Fibroblast of pulmonary artery (primary cell): ENCODE results near the gene TRAF7.
A peak's percentile ranks its signal among the peaks of the same experiment; 100 is the strongest.

ENCODE experiments used
- DNase-seq: peaks from one replicate; pipeline ENCODE4 v3.0.0-alpha.2; 2010; ENCODE audit warnings: low read depth
- H3K4me3 ChIP-seq: replicated peaks from 2 replicates; pipeline ENCODE4 v1.5.1; 2011; ENCODE audit warnings: low read depth, mild to moderate bottlenecking, control low read depth, low read length, moderate library complexity
- TF ChIP-seq, protein P1 (sequence below): IDR thresholded peaks from 2 replicates; pipeline ENCODE4 v1.5.1; 2011; ENCODE audit warnings: mild to moderate bottlenecking, control low read depth, low read length, inconsistent platforms; ENCODE audit errors: missing control alignments

The TRAF7 gene

DNA sequence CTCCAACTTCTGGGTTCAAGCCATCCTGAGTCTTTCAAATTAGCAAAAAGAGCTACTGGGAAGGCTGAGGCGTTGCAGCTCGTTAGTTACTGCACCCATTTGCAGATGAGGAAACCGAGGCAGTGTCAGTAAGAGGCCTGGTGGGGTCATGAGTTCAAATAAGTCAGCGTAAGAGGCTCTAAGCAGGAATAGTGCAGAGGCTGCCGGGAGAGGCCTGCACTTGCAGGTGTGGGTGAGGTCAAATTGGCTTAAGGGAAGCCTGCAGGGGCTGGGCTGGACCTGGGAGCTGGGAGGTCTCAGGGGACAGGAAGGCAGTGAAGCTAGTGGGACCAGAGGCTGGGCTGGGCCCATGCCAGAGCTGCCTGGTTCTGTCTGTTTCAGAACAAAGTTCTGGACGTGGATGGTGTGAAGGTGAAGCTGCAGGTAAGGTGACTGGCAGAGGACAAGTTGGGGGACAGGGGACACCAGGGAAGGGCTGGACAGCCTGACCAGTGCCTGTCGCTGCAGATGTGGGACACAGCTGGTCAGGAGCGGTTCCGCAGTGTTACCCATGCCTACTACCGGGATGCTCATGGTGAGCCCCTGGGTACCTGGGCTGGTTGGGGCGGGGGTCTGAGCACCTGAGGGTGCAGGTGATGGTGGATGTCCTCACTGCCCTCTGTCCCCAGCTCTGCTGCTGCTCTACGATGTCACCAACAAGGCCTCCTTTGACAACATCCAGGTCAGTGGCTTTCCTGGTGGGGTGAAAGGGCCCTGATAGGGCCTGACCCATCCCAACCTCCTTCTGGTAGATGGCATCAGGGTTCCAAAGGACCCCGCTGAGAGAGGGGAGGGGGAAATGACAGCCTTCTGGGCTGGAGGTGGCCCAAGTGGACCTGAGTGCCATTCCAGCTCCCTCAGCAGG, 4.1 kb upstream of the TRAF7 start:
- H3K4me3 ChIP-seq = no peak overlapping the region
- DNase-seq = no peak
- TF ChIP-seq, protein P1, sequence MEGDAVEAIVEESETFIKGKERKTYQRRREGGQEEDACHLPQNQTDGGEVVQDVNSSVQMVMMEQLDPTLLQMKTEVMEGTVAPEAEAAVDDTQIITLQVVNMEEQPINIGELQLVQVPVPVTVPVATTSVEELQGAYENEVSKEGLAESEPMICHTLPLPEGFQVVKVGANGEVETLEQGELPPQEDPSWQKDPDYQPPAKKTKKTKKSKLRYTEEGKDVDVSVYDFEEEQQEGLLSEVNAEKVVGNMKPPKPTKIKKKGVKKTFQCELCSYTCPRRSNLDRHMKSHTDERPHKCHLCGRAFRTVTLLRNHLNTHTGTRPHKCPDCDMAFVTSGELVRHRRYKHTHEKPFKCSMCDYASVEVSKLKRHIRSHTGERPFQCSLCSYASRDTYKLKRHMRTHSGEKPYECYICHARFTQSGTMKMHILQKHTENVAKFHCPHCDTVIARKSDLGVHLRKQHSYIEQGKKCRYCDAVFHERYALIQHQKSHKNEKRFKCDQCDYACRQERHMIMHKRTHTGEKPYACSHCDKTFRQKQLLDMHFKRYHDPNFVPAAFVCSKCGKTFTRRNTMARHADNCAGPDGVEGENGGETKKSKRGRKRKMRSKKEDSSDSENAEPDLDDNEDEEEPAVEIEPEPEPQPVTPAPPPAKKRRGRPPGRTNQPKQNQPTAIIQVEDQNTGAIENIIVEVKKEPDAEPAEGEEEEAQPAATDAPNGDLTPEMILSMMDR = no peak

DNA sequence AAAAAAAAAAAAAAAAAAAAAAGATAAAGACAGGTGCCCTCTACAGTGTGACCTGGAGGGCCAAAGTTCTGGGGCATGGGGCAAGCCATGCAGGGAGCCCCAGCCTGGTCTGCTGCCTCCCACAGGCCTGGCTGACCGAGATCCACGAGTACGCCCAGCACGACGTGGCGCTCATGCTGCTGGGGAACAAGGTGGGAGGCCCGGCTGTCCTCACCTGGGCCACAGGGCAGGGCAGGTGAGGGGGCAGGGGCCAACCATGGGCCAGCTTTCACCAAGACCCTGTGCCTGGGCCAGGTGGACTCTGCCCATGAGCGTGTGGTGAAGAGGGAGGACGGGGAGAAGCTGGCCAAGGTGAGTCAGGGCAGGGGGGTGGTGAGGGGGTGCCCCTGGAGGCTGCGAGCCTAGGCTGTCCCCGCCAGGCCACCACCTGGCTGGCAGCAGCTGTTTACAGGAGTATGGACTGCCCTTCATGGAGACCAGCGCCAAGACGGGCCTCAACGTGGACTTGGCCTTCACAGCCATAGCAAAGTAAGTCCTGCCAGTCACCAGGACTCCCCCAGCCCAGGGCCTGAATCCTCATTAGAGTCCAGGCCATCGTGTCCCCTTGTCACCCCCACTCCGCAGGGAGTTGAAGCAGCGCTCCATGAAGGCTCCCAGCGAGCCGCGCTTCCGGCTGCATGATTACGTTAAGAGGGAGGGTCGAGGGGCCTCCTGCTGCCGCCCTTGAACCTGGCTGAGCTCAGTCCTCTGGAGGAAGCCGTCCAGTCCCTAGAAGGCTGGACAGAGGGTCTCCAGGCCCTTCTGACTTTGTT, 2.7 kb upstream of the TRAF7 start:
- no peak for DNase-seq
- TF ChIP-seq, protein P1 = no peak
- peak overlapping the region; percentile 94 for H3K4me3 ChIP-seq

GRCh38 chr16:2154533-2155090, 970 bp upstream of the TRAF7 start:
- TF ChIP-seq, protein P1 = no peak
- peak; percentile 19 for DNase-seq
- H3K4me3 ChIP-seq = peak overlapping the region; percentile 94

- peak; percentile 65 for DNase-seq
- TF ChIP-seq, protein P1 = no peak
- H3K4me3 ChIP-seq = peak overlapping the region; percentile 91
Measured at GRCh38 chr16:2155977-2156848, 631 bp downstream of the TRAF7 start.

DNA sequence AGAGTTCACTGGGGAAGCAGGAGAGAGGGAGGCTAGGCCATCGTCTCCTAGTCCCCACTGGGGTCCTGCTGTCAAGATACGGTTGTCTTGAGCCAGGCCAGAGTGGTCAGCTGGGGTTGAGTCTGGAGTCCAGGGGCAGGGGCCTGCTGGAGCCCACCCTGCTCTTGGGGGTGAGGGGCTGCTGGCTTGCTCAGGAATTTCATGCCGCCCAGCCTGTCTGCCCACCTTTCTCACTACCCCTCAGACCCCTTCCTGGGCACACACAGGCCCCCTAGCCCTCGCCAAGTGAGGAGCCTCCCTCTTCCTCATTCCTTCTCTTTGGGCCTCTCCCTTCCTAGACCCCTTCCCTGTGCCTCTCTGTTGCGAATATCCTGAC, 1.3 kb downstream of the TRAF7 start:
- H3K4me3 ChIP-seq = peak overlapping the region; percentile 91
- no peak for DNase-seq
- TF ChIP-seq, protein P1 = no peak

DNA sequence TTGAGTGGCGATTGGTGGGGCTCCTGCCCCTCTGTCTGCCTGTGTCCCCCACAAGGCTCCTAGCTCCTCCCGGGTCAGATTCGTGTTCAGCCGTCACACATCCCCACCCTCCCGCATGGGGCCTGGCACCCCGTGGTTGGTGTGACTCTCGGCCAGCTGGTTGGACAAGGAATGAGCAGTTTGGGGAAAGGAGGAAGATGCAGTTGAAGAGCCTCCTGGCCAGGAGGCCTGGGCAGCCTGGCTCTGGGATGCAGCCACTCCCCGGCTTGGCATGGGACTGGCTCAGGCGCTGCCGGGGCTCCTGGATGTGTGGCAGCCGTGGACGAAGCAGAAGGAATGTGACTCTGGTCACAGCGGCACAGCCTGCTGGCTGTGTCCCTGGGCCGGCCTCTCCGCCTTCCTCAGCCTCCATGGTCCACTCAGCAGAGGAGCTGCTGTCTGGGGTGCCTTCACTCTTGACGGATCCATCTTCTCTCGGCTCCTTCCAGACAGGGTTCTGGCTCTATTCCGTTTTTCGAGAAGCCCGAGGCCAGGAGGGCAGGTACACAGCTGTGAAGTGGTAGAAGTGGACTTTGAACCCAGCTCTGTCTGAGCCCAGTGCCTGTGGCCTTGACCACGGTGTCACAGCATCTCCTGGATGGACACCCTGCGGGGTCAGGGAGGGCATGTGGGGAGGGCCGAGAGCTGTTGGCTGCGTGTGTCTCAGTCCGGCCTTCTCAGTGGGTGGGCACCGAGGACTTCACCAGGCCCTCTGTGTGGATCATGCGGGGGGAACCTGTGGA, 2.1 kb downstream of the TRAF7 start:
- TF ChIP-seq, protein P1 = no peak
- DNase-seq = no peak
- peak overlapping the region; percentile 91 for H3K4me3 ChIP-seq
